ENCODE results near the gene TRAF3.
"Not testable (repeated sequence)": the region's sequence is repeated elsewhere in the genome, so short reads cannot be mapped to it uniquely, and the experiment has no call there.

The TRAF3 gene

DNA sequence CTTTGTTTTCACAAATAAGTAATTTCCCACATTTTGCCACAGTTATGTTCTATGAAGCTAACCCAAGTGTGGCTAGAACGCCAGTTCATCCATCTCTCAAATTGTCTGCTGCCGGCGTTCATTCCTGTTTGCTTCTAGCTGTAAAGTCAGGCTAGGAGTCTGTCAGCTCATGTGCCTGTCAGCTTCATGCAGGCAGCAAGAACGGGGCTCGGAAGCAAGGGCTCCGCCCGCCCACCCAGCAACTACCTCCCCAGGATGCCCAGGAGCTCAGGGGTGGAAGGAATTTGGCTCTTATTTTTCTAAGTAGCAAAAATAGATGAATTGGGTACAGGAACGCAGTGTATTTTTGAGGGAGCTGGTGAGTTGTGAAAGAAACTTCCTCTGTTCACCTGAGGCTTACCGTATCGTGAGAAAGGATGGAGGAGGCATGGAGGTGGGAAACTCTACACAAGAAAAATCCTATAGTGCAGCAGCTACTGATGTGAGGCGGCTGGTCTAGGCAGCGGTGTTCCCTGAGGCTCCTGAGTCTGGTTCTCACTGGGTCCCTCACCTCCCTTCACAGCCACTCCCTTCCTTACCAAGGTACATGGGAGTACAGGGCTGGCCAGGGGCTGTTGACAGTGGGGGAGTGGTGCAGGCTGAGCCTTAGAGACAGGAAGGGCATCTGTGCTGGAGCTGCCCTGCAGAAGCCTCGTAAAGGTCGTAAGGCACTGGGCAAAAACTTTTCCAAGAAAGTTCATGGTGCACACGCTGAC is 90.8 kb downstream of the TRAF3 start:
- DNase-seq: no peak

DNA sequence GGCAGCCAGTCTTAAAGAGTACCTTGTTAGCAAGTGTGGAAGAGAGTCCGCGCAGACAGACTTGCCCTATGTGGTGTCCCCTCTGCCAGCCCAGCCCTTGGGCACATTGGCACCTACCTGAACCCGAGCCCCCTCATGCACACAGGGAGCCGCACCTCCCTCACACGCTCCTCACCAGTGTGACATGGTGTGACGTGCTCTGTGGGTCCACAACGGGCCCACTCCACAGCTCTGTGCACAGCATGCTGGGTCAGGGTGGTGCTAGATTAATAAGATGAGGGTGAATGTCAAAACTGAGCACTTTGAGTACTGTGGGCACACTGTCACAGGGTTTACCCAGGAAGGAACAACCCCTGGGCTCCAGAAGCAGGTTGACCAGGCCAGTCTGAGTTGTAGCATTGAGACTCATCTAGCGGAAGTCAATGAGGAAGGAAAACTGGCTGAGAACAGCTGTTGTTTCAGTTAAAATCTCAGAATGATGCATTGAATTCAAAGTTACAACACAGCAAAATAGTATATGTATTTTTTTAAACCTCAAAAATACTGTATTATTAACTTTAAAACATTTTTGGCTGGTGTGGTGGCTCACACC is 91.8 kb downstream of the TRAF3 start:
- no peak for DNase-seq

DNA sequence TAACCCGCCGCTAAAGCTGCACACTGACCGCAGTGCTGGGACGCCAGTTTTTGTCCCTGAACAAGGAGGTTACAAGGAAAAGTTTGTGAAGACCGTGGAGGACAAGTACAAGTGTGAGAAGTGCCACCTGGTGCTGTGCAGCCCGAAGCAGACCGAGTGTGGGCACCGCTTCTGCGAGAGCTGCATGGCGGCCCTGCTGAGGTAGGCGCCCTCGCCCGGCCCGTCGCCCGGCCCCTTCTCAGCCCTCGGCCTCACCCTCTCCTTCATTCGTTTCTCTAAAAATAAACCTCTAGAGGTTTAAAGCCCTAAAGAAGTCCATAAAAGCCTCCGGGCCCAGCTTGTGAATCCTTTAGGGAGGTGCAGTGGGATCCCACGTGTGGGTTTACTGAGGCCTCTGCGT is 93.0 kb downstream of the TRAF3 start:
- no peak for DNase-seq

DNA sequence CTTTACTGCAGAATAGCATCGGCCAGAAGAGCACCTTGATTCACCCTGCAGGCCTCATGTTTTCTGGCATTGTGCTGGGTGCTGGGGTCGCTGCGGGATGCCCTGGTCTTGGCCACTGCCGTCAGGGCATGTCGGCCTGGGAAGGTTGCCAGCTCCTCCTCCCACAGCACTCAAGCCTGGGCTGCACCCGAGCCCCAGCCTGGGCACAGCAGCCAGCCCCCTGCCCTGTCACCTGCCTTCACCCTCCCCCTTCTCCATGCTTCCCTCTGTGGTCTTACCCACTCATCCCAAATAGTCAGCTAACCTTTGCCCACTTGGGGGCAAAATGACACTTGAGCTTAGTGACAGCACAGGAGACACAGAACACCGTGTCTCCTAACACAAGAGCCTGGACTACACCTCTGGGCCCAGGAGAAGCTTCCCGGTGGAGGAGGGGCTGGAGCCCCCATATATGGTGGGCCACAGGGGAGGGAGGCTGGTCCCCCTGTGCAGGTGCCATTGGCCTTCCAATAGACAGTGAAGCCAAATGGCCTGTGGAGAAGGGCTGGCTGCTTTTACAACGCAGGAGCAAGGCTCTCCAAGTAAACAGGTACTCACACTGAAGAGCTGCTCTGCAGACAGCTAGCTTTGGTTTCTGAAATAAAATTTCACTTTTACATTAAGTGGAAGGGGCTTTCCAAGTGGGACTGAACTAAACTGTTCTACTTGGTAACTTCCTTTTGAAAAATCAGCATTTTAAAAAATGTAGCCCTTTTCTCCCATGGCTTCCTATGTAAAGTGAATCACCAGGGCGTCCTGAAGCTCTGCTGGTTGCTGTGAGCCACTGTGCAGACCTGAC is 94.0 kb downstream of the TRAF3 start:
- DNase-seq: no peak

DNA sequence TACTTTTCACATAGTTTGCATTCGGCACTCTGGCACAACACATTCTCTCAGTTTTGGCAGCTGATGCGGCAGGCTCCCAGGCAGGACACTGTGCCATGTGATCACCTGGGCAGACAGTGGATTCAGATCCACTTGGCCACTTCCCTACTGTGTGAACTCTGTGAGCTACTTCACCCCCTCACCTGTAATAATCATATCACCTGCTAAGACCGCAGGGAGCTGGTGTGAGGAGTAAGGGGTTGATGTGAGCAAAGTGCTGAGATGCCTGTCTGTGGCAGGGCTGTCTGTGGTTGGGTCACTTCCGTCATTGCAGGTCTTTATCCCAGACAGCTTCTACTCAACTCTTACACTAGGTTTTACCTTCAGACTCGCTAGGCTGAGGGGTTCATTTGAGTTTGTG is 94.8 kb downstream of the TRAF3 start:
- DNase-seq: no peak

DNA sequence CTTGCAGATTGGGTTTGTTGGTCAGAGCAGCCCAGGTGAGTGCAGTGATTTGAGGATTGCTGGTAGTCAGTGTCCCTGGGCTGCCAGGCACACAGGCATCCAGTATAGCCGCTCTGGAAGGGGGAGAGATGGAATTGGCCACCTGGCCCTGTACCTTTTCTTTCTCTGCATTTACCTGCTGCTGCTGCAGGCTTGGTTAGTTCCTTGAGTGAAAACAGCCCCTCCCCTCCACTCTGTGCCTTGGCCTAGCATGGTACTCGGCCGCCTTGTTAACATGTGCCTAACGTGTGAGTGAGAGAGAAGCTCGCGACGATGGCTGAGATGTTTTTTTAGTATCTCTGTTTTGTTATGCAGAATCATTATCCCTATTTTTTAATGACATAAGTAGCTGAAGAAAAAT is 95.9 kb downstream of the TRAF3 start:
- DNase-seq: no peak

DNA sequence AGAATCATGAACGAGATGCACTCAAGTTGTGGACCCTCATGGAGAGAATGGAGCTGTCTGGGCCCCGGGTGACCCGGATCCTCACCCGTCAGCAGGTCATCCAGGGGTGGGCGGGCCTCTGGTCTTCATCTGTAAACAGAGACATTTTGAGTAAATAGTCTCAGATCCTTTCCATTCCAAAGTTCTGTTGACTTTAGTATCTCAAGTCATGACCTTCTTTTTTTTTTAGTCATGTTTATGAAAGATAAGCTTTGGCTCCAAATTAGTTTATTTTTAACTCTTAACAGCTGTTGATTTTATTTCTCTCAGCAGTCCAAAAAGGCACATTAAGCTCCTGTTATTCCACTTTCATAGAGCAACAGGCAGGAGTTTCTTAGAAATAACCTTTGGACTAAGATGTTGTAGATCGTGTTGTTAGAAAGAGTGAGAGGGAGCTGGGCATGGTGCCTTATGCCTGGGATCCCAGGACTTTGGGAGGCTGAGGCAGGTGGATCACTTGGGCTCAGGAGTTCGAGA is 96.4 kb downstream of the TRAF3 start:
- no peak for DNase-seq

DNA sequence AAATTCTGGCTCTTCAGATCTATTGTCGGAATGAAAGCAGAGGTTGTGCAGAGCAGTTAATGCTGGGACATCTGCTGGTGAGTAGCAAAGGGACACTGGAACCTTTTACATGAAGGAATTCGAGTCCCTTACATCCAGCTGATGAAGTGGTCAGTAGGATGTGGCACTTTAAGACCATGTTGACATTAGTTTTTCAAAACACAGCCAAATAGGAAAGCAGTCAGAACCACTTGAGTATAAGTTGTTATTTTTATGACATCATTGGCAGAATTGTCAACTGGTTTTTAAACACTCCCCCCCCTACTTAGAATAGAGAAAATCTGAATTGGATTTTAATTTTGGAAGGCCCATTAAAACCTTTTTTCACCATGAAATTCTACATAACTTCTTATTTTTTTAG is 98.4 kb downstream of the TRAF3 start:
- DNase-seq: no peak

DNA sequence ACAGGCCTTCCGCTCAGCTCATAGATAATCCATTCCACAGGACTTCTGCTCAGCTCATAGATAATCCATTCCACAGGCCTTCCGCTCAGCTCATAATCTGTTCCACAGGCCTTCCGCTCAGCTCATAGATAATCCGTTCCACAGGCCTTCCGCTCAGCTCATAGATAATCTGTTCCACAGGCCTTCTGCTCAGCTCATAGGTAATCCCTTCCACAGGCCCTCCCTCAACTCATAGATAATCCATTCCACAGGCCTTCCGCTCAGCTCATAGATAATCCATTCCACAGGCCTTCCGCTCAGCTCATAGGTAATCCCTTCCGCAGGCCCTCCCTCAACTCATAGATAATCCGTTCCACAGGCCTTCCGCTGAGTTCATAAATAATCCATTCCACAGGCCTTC is 100.3 kb downstream of the TRAF3 start:
- not testable (repeated sequence) for DNase-seq

DNA sequence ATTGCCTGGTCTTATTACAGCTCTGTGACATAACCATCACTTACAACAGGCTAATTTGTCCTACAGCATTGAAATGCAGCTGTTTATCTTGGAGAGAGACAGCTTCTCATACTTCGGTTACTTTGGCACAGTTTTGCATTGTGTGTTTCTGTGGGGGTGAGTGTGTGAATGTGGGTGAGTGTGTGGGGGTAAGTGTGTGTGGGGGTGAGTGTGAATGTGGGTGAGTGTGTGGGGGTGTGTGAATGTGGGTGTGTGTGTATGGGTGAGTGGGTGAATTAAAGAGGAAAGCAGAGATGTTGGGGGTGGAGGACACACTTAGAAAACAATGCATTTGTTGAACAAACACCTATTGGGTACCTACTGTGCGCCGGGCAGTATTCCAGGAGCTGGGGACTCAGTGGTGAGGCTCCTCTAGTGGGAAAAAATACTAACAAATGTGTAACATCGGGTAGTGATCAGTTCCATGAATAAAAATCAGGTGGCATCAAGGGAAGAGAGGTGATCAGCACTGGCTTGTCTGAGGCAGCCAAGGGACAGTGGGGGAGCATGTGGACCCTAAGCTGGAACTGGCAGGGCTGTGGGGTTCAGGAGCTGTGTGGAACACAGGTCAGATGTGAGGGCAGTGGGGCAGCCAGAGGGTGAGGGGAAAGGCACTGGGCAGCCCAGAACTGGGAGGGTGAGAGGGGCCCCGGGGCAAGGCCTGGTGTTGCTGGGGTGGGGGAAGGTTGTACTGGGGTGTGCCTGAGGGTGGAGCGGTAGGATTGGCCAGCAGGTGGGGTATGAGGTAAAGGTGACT is 101.1 kb downstream of the TRAF3 start:
- no peak for DNase-seq

DNA sequence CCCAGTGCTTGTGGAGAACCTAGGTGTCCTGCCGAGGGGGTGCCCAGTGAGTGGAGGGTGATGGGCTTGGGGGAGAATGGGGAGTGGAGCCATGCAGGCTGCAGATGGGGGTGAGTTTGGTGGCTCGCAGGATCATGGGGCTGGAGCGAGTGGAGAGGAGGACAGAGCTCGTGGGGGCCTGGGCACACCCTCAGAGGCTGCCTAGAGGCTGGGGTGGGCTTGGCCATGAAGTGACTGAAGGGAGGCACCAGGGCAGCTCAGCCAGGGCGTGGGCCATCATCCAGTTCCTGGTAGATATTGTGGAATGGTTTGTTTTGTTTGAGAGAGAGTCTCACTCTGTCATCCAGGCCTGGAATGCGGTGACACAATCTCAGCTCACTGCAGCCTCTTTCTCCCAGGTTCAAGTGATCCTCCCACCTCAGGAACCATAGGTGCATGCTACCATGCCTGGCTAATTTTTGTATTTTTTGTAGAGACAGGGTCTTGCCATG is 101.8 kb downstream of the TRAF3 start:
- DNase-seq: no peak

DNA sequence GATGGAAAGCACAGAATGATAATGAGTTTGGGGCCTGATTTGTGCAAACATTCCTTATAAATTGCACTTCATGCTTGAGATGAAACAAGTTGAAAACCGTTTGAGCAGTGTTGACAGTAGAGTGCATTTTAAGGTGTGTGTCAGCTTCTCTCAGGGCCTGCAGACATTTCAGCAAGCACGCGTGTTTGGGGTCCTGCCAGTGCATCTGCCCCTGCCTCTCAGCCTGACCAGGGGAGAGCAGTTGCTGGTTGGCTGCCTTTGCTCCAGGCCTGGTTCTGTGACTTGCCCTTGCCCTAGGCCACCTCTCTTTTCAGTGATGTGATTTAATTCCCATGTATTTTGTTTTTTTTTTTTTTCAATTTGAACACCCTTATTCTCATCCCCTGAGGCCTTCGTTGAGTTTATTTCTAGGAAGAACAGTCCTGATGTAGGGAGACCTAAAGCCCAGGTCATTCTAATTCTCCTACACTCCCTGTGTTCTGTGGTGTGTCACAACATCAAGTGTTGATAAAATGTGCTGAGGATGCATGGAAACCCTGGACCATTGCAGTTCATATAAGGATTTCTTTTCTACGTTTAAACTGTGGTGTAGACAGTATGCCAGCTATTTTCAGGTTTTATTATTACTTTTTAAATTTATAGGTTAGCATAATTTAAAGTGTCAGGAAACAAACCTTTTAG is 105.1 kb downstream of the TRAF3 start:
- no peak for DNase-seq

DNA sequence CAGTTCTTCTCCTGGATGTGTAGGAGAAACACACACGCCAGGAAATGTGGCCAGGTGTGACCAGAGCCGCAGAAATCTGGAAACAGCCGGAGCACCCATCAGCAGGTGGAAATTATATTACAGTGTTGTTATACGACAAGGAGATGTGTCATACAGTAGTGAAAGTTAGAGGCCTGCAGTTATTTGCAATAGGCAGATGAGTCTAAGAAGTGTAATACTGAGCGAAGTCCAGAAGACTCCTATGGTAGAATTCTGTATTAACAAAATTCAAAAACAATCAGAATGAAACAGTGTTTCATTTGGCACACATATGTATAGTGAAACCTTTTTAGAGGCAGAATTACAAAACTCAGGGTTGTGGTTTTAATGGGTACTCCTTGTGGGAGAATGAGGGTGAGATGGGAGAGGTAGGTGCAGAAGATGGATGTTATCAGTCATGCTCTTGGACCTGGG is 105.9 kb downstream of the TRAF3 start:
- DNase-seq: no peak

DNA sequence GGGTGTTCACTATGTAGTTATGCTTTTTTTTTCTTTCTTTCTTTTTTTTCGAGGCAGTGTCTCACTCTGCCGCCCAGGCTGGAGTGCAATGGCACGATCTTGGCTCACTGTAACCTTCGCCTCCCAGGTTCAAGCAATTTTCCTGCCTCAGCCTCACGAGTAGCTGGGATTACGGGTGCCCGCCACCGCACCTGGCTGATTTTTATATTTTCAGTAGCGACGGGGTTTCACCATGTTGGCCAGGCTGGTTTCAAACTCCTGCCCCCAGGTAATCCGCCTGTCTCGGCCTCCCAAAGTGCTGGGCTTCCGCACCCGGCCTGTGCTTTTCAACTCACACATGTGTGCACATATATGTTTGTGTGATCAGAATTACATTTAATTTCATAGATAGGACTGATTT is 106.3 kb downstream of the TRAF3 start:
- DNase-seq: no peak

DNA sequence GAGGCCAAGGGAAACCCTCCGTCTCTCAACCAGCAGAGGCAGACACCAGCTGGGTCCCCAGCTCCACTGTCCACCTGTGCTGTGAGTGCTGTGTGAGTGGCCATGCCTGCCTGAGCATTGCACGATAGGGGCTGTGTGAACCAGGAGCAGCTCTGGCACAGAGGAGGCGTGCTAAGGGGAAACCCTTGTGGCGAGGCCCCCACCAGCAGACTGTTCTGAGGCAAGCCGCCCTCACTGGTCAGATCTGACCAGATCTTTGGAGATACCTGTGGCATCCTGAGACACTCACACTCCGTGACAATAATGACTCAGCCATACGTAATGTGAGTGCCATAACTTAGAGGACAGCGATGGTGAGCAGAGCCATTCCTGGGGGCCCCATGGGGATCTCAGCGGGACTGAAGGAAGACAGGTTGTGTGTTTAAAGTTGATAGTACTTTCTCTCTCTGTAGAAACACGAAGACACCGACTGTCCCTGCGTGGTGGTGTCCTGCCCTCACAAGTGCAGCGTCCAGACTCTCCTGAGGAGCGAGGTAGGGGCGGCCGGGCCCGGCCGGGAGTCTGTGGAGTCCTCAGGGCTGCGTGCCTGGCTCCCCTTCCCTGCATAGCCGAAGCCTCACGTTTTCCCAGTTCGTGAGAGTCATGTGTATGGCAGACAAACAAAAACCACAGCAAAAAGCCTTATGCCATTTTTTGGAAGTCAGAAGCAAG is 108.6 kb downstream of the TRAF3 start:
- DNase-seq: no peak

DNA sequence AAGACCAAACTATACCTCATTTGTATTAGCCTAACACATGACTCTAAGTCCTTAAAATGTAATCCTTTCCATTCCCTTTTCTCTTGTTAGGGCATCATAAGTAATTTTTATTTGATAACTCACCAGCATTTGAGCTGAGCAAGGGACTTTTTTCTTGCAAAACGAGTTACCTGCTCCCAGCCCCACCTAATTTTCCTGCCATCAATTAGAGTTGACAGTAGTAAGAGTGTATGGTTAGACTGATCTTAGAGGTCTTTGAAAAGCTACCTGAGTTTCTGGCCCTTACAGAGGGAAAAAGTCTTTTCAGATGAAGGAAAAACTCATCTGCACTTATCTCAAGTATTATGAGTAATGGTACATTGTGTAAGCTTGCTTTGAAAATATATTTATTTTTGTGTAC is 111.5 kb downstream of the TRAF3 start:
- no peak for DNase-seq

DNA sequence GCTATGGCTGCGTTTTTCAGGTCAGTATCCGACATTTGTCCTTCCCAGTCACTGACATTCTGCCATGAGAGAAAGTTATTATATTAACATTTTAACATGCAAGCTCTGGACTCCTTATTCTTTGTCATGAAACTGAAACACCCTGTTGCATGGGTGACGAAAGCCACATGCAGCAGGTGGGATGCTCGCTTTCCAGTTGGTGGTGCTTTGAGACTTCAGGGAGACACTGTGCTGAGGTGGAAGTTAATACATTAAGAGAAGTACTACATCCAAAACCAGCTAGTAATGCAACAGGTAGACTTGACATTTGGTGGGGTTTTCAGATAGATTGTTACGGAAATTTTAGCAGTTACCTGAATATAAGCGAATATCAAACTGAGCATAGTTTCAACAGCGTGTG is 112.4 kb downstream of the TRAF3 start:
- no peak for DNase-seq

DNA sequence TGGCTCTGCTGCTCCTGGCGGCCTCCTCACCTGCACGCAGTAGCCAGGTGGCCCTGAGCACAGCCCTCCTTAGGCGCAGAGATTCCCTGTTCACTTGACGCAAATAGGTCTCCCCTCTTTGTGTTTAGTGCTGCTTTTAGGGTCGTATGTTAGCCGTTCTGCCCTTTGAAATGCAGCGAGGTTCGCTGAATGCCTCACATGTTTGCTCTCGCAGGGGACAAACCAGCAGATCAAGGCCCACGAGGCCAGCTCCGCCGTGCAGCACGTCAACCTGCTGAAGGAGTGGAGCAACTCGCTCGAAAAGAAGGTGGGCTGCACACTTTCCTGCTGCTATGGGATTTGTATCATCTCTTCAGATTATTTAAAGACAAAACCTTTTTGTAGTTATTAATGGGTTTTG is 113.9 kb downstream of the TRAF3 start:
- DNase-seq: no peak

DNA sequence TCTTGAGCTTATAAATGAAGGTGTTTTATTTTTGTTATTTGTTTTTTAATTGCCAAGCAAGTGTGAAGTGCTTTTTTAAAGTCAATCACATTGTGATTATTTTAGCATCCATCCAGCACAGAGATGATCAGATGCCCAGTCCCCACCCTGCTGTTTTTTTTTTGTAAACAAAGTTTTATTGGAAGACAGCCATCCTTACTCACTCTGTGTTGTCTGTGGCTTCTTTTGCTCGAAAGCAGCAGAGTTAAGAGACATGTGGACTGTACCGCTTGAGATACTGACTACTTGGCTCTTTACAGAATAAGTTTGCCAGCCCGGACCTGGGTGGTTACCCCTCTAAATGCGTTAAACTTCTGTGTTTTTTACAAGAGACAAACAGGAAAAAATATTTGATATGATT is 114.3 kb downstream of the TRAF3 start:
- DNase-seq: no peak

DNA sequence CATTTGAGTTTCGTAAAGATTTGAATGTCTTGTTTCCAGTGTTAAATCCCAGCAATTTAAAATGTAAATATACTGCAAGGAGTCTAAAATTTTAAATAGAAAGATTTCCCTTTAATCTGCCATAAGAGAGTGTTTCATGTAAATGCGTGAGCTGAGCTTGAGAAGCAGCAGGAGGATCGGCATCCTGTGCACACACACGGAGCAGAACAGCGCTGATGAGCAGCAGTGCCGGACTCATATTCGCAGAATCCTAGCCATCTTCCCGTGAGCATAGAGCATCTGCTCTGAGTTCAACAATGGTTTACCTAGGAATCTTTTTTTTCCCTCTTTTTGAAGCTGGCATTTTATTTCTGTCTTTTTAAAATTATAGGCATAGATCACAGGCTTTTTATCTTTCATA is 115.4 kb downstream of the TRAF3 start:
- no peak for DNase-seq

DNA sequence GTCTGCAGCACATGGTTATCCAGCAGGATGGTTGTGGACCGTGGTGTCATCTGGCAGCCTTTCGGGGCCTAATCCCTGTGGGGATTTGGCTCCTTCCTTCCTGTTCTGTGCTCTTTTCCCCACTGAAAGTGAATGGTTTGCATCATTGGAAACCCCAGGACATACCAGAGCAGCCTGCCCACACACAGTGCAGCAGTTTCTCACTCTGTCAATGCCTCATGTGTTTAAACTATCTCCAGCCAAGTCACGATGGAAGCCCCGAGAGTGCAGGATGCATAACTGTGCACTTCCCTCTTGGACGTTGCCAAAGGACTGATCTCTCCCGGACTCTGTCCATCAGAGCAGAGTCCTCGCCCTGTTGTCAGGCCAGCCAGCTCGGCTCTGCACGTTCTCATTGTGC is 116.2 kb downstream of the TRAF3 start:
- DNase-seq: no peak
